PC-9 (cell line): ENCODE measurements around the gene NVL. TPM values are rescaled to one million over a fixed set of nuclear protein-coding genes. Genes with fewer than 3 reads are reported as not detected.
A peak's percentile ranks its signal among the peaks of the same experiment; 100 is the strongest.

Experiments used
- BruUV-seq: library from RNA; stranded (reverse); fragments of 400-500 nt; replicated peaks from 2 replicates; lab custom pipeline; 2021; lab: Mats Ljungman, UMichigan
- CTCF ChIA-PET: fragments of 300-600 bp; sonication (Branson Sonifier 250); formaldehyde crosslinking; loops from one replicate; lab custom pipeline; 2022; ENCODE audit warnings: antibody characterized with exemption; lab: Charles Lee
- POLR2A ChIA-PET: fragments of 300-600 bp; sonication (Branson Sonifier 250); formaldehyde crosslinking; loops from one replicate; lab custom pipeline; 2022; ENCODE audit warnings: antibody characterized with exemption; ENCODE audit not compliant: unreplicated experiment; lab: Charles Lee
- DNase-seq, 2 experiments: peaks; one replicate each; pipeline versions ENCODE4 v3.0.0 to v3.0.0-alpha.2; 2015 to 2022; ENCODE audit warnings: mixed read lengths in 1 of 2
- H2AFZ ChIP-seq: fragments of 200-600 bp; sonication (generic); 2 replicates; pipeline ENCODE4 v1.8.1; 2017; ENCODE audit warnings: antibody characterized with exemption
- H3F3A ChIP-seq: fragments of 200-600 bp; sonication (generic); 2 replicates; pipeline ENCODE4 v1.8.1; 2017; ENCODE audit warnings: antibody characterized with exemption, mild to moderate bottlenecking, low read depth; ENCODE audit not compliant: insufficient read depth
- H3K27ac ChIP-seq: fragments of 200-600 bp; sonication (generic); 2 replicates; pipeline ENCODE4 v1.6.1; 2016; ENCODE audit warnings: mixed run types
- H3K27me3 ChIP-seq: fragments of 200-600 bp; sonication (generic); 2 replicates; pipeline ENCODE4 v1.6.1; 2016; ENCODE audit warnings: low read depth, mixed run types; ENCODE audit not compliant: insufficient read depth
- H3K36me3 ChIP-seq: fragments of 200-600 bp; sonication (generic); 2 replicates; pipeline ENCODE4 v1.6.1; 2016; ENCODE audit warnings: low read depth, mixed run types
- H3K4me1 ChIP-seq: fragments of 200-600 bp; sonication (generic); replicated peaks from 2 replicates; pipeline ENCODE4 v1.6.1; 2016; ENCODE audit warnings: mixed run types; ENCODE audit not compliant: insufficient read depth
- H3K4me2 ChIP-seq: fragments of 200-600 bp; sonication (generic); 2 replicates; pipeline ENCODE4 v1.6.1; 2017; ENCODE audit warnings: mixed run types
- H3K4me3 ChIP-seq: fragments of 200-600 bp; sonication (generic); 2 replicates; pipeline ENCODE4 v1.6.1; 2016; ENCODE audit warnings: mixed run types
- H3K79me2 ChIP-seq: fragments of 200-600 bp; sonication (generic); 2 replicates; pipeline ENCODE4 v1.6.1; 2017; ENCODE audit warnings: low read depth, mixed run types
- H3K9me2 ChIP-seq: fragments of 200-600 bp; sonication (generic); 2 replicates; pipeline ENCODE4 v1.8.1; 2017; ENCODE audit warnings: mild to moderate bottlenecking; ENCODE audit not compliant: insufficient read depth
- H3K9me3 ChIP-seq: fragments of 200-600 bp; sonication (generic); 2 replicates; pipeline ENCODE4 v1.8.1; 2016; ENCODE audit warnings: low read depth; ENCODE audit not compliant: insufficient read depth
- H4K20me1 ChIP-seq: fragments of 200-600 bp; sonication (generic); 2 replicates; pipeline ENCODE4 v1.8.1; 2017; ENCODE audit not compliant: insufficient read depth
- CTCF ChIP-seq: fragments of 200-600 bp; sonication (generic); conservative IDR thresholded peaks from 2 replicates; pipeline ENCODE4 v1.6.1; 2017; ENCODE audit warnings: mixed run types, antibody characterized with exemption, mild to moderate bottlenecking, moderate library complexity
- EZH2 ChIP-seq: fragments of 200-600 bp; sonication (generic); IDR thresholded peaks from 2 replicates; pipeline ENCODE4 v1.8.0; 2017; ENCODE audit warnings: antibody characterized with exemption, low read depth
- intact Hi-C: fragments of 100-400 bp; cut with micrococcal nuclease; formaldehyde crosslinking; loops from one replicate; pipeline ENCODE4 v1.10.0; 2022; ENCODE audit not compliant: unreplicated experiment
- total RNA-seq: library from RNA; stranded (reverse); gene quantifications from 2 replicates; pipeline ENCODE4 v1.2.3, GENCODE V29; 2021

NVL gene
- total RNA-seq, 1 experiment from 2014 or later: 36.1 TPM

- TF ChIP-seq CTCF (no peak), EZH2 (no peak)
- Histone ChIP-seq H3K27ac (no peak overlapping the region), H3K27me3 (no peaks in the 10 kb centered on the region), H3K9me2 (no peaks in the 10 kb centered on the region), H3F3A (peaks cover 5% of the 10 kb centered on the region), H3K79me2 (no peaks in the 10 kb centered on the region), H3K36me3 (peaks cover 19% of the 10 kb centered on the region; the same call in 1 of the 2 replicates), H3K4me1 (no peaks in the 10 kb centered on the region), H2AFZ (no peak overlapping the region), H3K4me2 (no peak overlapping the region), H3K4me3 (no peak overlapping the region), H4K20me1 (no peaks in the 10 kb centered on the region; the same call in 1 of the 2 replicates), H3K9me3 (no peaks in the 10 kb centered on the region)
- ChIA-PET POLR2A (no interaction called here), CTCF (no interaction called here)
- DNase-seq: no peak
- BruUV-seq: no TSS peak
- intact Hi-C loops: no loop called here
Measured at GRCh38 chr1:224274970-224275626, 54.9 kb downstream of the NVL start.

- H3K4me3 ChIP-seq: no peak overlapping the region
- H3K79me2 ChIP-seq: no peaks in the 10 kb centered on the region
- peaks cover 19% of the 10 kb centered on the region; the same call in 1 of the 2 replicates for H3K36me3 ChIP-seq
- ChIA-PET POLR2A (no interaction called here), CTCF (no interaction called here)
- no peaks in the 10 kb centered on the region for H3K4me1 ChIP-seq
- no peak overlapping the region for H3K27ac ChIP-seq
- intact Hi-C loops: no loop called here
- H3K4me2 ChIP-seq: no peak overlapping the region
- H3K9me3 ChIP-seq: no peaks in the 10 kb centered on the region
- no peak overlapping the region for H2AFZ ChIP-seq
- no peaks in the 10 kb centered on the region; the same call in 1 of the 2 replicates for H4K20me1 ChIP-seq
- DNase-seq: peak in 1 of 2 experiments; percentile 48
- no peaks in the 10 kb centered on the region for H3K27me3 ChIP-seq
- peaks cover 5% of the 10 kb centered on the region for H3F3A ChIP-seq
- no TSS peak for BruUV-seq
- TF ChIP-seq CTCF: no peak
- no peak for TF ChIP-seq EZH2
- no peaks in the 10 kb centered on the region for H3K9me2 ChIP-seq
Measured at GRCh38 chr1:224273641-224274040, 56.3 kb downstream of the NVL start.

- Histone ChIP-seq H3K27ac (no peak overlapping the region), H3K4me2 (no peak overlapping the region), H3F3A (peaks cover 13% of the 10 kb centered on the region; the same call in 1 of the 2 replicates), H3K79me2 (no peaks in the 10 kb centered on the region), H3K4me1 (no peaks in the 10 kb centered on the region), H2AFZ (no peak overlapping the region), H3K9me3 (no peaks in the 10 kb centered on the region), H3K4me3 (no peak overlapping the region), H3K27me3 (no peaks in the 10 kb centered on the region), H3K36me3 (peaks cover 16% of the 10 kb centered on the region; the same call in 1 of the 2 replicates), H3K9me2 (no peaks in the 10 kb centered on the region), H4K20me1 (no peaks in the 10 kb centered on the region; the same call in none of the 2 replicates)
- no peak for DNase-seq
- ChIA-PET POLR2A (no interaction called here), CTCF (interaction anchor here (0.7 kb wide), 1 partner anchor 35 kb away, joined by 3 read pairs; no protein-coding TSS in a partner anchor)
- intact Hi-C loops: no loop called here
- TF ChIP-seq CTCF (no peak), EZH2 (no peak)
- BruUV-seq: no TSS peak
Measured at GRCh38 chr1:224271106-224271505, 58.9 kb downstream of the NVL start.
